ENCODE results near the gene KCNG4.

KCNG4 gene

GRCh38 chr16:84255050-84255810, 15.4 kb upstream of the KCNG4 start:
- FAIRE-seq (no peak), DNase-seq (ENCODE audit: insufficient read length, low spot score) (no peak)
- TF ChIP-seq PAX5 (IDR thresholded peaks at IDR 0.05; ENCODE audit: insufficient read depth, low read length, severe bottlenecking) (no peak), POU2F2 (IDR thresholded peaks at IDR 0.05; ENCODE audit: low read depth, low read length) (no peak), POLR2AphosphoS5 (IDR thresholded peaks at IDR 0.05; ENCODE audit: low read depth, low read length) (no peak), TAF1 (IDR thresholded peaks at IDR 0.05; ENCODE audit: low read depth, low read length) (no peak), POLR2A (IDR thresholded peaks at IDR 0.05; ENCODE audit: low read depth, low read length) (no peak), SPI1 (IDR thresholded peaks at IDR 0.05; ENCODE audit: low read depth, low read length) (no peak)

- no peak for FAIRE-seq
- no peak for DNase-seq (ENCODE audit: insufficient read length, low spot score)
- TF ChIP-seq POLR2AphosphoS5 (IDR thresholded peaks at IDR 0.05; ENCODE audit: low read depth, low read length) (no peak), TAF1 (IDR thresholded peaks at IDR 0.05; ENCODE audit: low read depth, low read length) (no peak), POU2F2 (IDR thresholded peaks at IDR 0.05; ENCODE audit: low read depth, low read length) (no peak), PAX5 (IDR thresholded peaks at IDR 0.05; ENCODE audit: insufficient read depth, low read length, severe bottlenecking) (no peak), SPI1 (IDR thresholded peaks at IDR 0.05; ENCODE audit: low read depth, low read length) (no peak), POLR2A (IDR thresholded peaks at IDR 0.05; ENCODE audit: low read depth, low read length) (no peak)
These were observed 14.2 kb upstream of the KCNG4 start for GRCh38 chr16:84254062-84254461.

DNA sequence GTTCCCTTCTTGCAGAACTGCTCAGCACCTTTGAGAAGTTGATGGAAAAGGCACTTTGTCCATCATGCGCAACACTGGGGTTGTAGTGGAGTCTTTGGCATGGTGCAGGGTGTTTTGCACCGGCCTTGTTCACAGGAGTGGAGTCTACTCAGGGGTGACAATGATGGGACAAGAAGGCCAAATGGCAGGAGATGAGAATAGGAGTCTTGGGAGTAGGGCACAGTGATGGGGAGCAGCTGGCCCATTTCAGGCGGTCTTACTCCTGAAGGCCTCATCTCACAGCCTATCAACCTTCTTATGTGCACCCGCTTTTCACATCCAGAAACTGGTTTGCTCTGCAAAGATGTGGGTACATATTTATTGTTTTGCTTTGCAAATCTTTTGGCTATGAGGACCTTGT, 13.4 kb upstream of the KCNG4 start:
- DNase-seq (ENCODE audit: insufficient read length, low spot score) (no peak), FAIRE-seq (no peak)
- TF ChIP-seq PAX5 (IDR thresholded peaks at IDR 0.05; ENCODE audit: insufficient read depth, low read length, severe bottlenecking), result no peak
- no peak for TF ChIP-seq SPI1 (IDR thresholded peaks at IDR 0.05; ENCODE audit: low read depth, low read length)
- no peak for TF ChIP-seq POLR2A (IDR thresholded peaks at IDR 0.05; ENCODE audit: low read depth, low read length)
- TF ChIP-seq TAF1 (IDR thresholded peaks at IDR 0.05; ENCODE audit: low read depth, low read length), result no peak
- TF ChIP-seq POU2F2 (IDR thresholded peaks at IDR 0.05; ENCODE audit: low read depth, low read length), result no peak
- TF ChIP-seq POLR2AphosphoS5 (IDR thresholded peaks at IDR 0.05; ENCODE audit: low read depth, low read length), result no peak

- no peak for FAIRE-seq
- TF ChIP-seq POU2F2 (IDR thresholded peaks at IDR 0.05; ENCODE audit: low read depth, low read length), result no peak
- TF ChIP-seq TAF1 (IDR thresholded peaks at IDR 0.05; ENCODE audit: low read depth, low read length), result no peak
- TF ChIP-seq SPI1 (IDR thresholded peaks at IDR 0.05; ENCODE audit: low read depth, low read length), result no peak
- TF ChIP-seq POLR2AphosphoS5 (IDR thresholded peaks at IDR 0.05; ENCODE audit: low read depth, low read length), result no peak
- TF ChIP-seq POLR2A (IDR thresholded peaks at IDR 0.05; ENCODE audit: low read depth, low read length), result no peak
- TF ChIP-seq PAX5 (IDR thresholded peaks at IDR 0.05; ENCODE audit: insufficient read depth, low read length, severe bottlenecking), result no peak
- no peak for DNase-seq (ENCODE audit: insufficient read length, low spot score)
These were observed 12.4 kb upstream of the KCNG4 start for GRCh38 chr16:84252184-84252583.

GRCh38 chr16:84247844-84248243, 8.0 kb upstream of the KCNG4 start:
- no peak for FAIRE-seq
- no peak for DNase-seq (ENCODE audit: insufficient read length, low spot score)
- TF ChIP-seq SPI1 (IDR thresholded peaks at IDR 0.05; ENCODE audit: low read depth, low read length), result no peak
- no peak for TF ChIP-seq POLR2AphosphoS5 (IDR thresholded peaks at IDR 0.05; ENCODE audit: low read depth, low read length)
- TF ChIP-seq POLR2A (IDR thresholded peaks at IDR 0.05; ENCODE audit: low read depth, low read length), result no peak
- no peak for TF ChIP-seq POU2F2 (IDR thresholded peaks at IDR 0.05; ENCODE audit: low read depth, low read length)
- no peak for TF ChIP-seq PAX5 (IDR thresholded peaks at IDR 0.05; ENCODE audit: insufficient read depth, low read length, severe bottlenecking)
- no peak for TF ChIP-seq TAF1 (IDR thresholded peaks at IDR 0.05; ENCODE audit: low read depth, low read length)

GRCh38 chr16:84247331-84247730, 7.5 kb upstream of the KCNG4 start:
- FAIRE-seq (no peak), DNase-seq (ENCODE audit: insufficient read length, low spot score) (no peak)
- no peak for TF ChIP-seq POLR2AphosphoS5 (IDR thresholded peaks at IDR 0.05; ENCODE audit: low read depth, low read length)
- TF ChIP-seq POU2F2 (IDR thresholded peaks at IDR 0.05; ENCODE audit: low read depth, low read length), result no peak
- no peak for TF ChIP-seq TAF1 (IDR thresholded peaks at IDR 0.05; ENCODE audit: low read depth, low read length)
- no peak for TF ChIP-seq POLR2A (IDR thresholded peaks at IDR 0.05; ENCODE audit: low read depth, low read length)
- no peak for TF ChIP-seq PAX5 (IDR thresholded peaks at IDR 0.05; ENCODE audit: insufficient read depth, low read length, severe bottlenecking)
- TF ChIP-seq SPI1 (IDR thresholded peaks at IDR 0.05; ENCODE audit: low read depth, low read length), result no peak

GRCh38 chr16:84246679-84247077, 6.9 kb upstream of the KCNG4 start:
- no peak for DNase-seq (ENCODE audit: insufficient read length, low spot score)
- no peak for FAIRE-seq
- no peak for TF ChIP-seq SPI1 (IDR thresholded peaks at IDR 0.05; ENCODE audit: low read depth, low read length)
- no peak for TF ChIP-seq POU2F2 (IDR thresholded peaks at IDR 0.05; ENCODE audit: low read depth, low read length)
- TF ChIP-seq POLR2AphosphoS5 (IDR thresholded peaks at IDR 0.05; ENCODE audit: low read depth, low read length), result no peak
- no peak for TF ChIP-seq PAX5 (IDR thresholded peaks at IDR 0.05; ENCODE audit: insufficient read depth, low read length, severe bottlenecking)
- no peak for TF ChIP-seq TAF1 (IDR thresholded peaks at IDR 0.05; ENCODE audit: low read depth, low read length)
- TF ChIP-seq POLR2A (IDR thresholded peaks at IDR 0.05; ENCODE audit: low read depth, low read length), result no peak

DNA sequence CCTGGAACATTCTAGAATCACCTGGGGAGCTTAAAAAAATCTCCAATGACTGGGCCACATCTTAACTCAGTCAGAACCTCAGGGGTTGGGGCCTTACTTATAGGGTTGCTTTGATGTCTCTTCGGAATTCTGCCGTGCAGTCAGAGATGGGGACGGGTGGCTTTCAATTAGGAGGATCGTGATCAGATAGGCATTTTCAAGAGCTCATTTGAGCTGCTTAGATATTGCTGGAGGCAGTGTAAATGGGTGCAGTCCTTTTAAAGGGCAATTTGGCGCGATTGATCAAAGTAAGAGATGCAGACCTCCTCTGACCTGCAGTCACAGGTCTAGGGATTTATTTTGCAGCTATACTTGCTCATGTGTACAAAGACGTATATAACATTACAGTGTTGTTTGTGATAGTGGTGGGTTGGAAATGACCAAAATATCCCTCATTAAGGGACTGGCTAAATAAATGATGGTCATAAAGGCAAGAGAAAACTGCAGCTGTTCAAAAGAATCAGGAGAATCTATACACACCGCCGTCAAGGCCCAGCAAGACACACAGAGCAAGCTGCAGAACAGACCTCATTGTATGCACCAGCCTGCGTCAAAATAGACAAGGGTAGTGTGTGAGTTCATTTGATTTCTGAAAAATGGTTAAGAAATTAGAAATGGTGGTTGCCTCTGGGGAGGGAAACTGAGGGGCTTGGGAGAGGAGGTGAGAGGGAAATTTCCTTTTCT, 6.3 kb upstream of the KCNG4 start:
- no peak for FAIRE-seq
- DNase-seq (ENCODE audit: insufficient read length, low spot score), result no peak
- TF ChIP-seq POLR2A (IDR thresholded peaks at IDR 0.05; ENCODE audit: low read depth, low read length) (no peak), SPI1 (IDR thresholded peaks at IDR 0.05; ENCODE audit: low read depth, low read length) (no peak), PAX5 (IDR thresholded peaks at IDR 0.05; ENCODE audit: insufficient read depth, low read length, severe bottlenecking) (no peak), POU2F2 (IDR thresholded peaks at IDR 0.05; ENCODE audit: low read depth, low read length) (no peak), POLR2AphosphoS5 (IDR thresholded peaks at IDR 0.05; ENCODE audit: low read depth, low read length) (no peak), TAF1 (IDR thresholded peaks at IDR 0.05; ENCODE audit: low read depth, low read length) (no peak)

DNA sequence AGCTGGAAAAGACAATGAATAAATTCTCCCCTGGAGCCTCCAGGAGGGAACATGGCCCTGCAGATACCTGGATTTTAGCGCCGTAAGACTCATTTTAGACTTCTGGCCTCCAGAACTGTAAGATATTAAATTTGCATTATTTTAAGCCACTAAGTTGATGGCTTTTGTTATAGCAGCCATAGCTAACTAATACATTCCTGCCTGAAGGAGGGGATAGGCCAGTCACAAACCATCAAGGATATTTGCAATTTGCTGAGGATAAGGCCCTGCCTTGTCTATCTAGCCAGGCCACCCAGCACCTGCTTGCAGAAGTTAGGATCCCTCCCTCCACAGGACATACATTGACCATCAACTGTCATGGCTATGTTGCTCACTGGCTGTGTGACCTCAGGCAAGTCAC, 4.9 kb upstream of the KCNG4 start:
- TF ChIP-seq POLR2A (IDR thresholded peaks at IDR 0.05; ENCODE audit: low read depth, low read length) (no peak), TAF1 (IDR thresholded peaks at IDR 0.05; ENCODE audit: low read depth, low read length) (no peak), SPI1 (IDR thresholded peaks at IDR 0.05; ENCODE audit: low read depth, low read length) (no peak), POU2F2 (IDR thresholded peaks at IDR 0.05; ENCODE audit: low read depth, low read length) (no peak), PAX5 (IDR thresholded peaks at IDR 0.05; ENCODE audit: insufficient read depth, low read length, severe bottlenecking) (no peak), POLR2AphosphoS5 (IDR thresholded peaks at IDR 0.05; ENCODE audit: low read depth, low read length) (no peak)
- DNase-seq (ENCODE audit: insufficient read length, low spot score) (no peak), FAIRE-seq (no peak)
